Measurements from ENCODE around the gene C10orf88.
"Not testable (repeated sequence)": the region's sequence is repeated elsewhere in the genome, so short reads cannot be mapped to it uniquely, and the experiment has no call there.

Gene C10orf88

GRCh38 chr10:122955892-122956291 is 1.9 kb upstream of the C10orf88 start:
- FAIRE-seq, result no peak

GRCh38 chr10:122954731-122955050 is 664 bp upstream of the C10orf88 start:
- no peak for FAIRE-seq

- no peak for FAIRE-seq
These were observed 4.7 kb downstream of the C10orf88 start for GRCh38 chr10:122949296-122949695.

- FAIRE-seq, result no peak
These were observed 14.0 kb downstream of the C10orf88 start for GRCh38 chr10:122939856-122940543.

- FAIRE-seq, result no peak
These were observed 14.7 kb downstream of the C10orf88 start for GRCh38 chr10:122939133-122939855.

- FAIRE-seq, result no peak
These were observed 22.7 kb downstream of the C10orf88 start for GRCh38 chr10:122931088-122931906.

GRCh38 chr10:122930140-122930539 is 23.9 kb downstream of the C10orf88 start:
- no peak for FAIRE-seq

GRCh38 chr10:122915700-122916099 is 38.3 kb downstream of the C10orf88 start:
- FAIRE-seq, result no peak

- FAIRE-seq, result no peak
These were observed 42.0 kb downstream of the C10orf88 start for GRCh38 chr10:122911889-122912484.

- no peak for FAIRE-seq
These were observed 43.7 kb downstream of the C10orf88 start, which contains the start of gene FAM24A for GRCh38 chr10:122910310-122910709. Gene FAM24A (plus strand): TSS chr10:122910610. CDS start chr10:122911635, 1,025 bp downstream.

- FAIRE-seq, result not testable (repeated sequence)
These were observed 50.2 kb downstream of the C10orf88 start for GRCh38 chr10:122903861-122904260.

- no peak for FAIRE-seq
These were observed 59.6 kb downstream of the C10orf88 start for GRCh38 chr10:122894261-122894944.

GRCh38 chr10:122884166-122884565 is 69.9 kb downstream of the C10orf88 start:
- no peak for FAIRE-seq

GRCh38 chr10:122882766-122883165 is 71.3 kb downstream of the C10orf88 start:
- FAIRE-seq, result no peak
